Epithelial cell of esophagus (primary cell): ENCODE measurements around the gene MS4A10.

Experiments used
- DNase-seq: peaks from one replicate; pipeline ENCODE4 v3.0.0; 2010; ENCODE audit warnings: low read depth
- H3K4me3 ChIP-seq: 2 replicates; pipeline ENCODE4 v1.5.1; 2011; ENCODE audit warnings: mild to moderate bottlenecking, low read length, control low read depth
- TF ChIP-seq, protein P1 (sequence below): IDR thresholded peaks from 2 replicates; pipeline ENCODE4 v1.5.1; 2011; ENCODE audit warnings: low read depth, mild to moderate bottlenecking, low read length, control low read depth, inconsistent platforms; ENCODE audit not compliant: insufficient read depth; ENCODE audit errors: missing control alignments

Gene MS4A10

DNA sequence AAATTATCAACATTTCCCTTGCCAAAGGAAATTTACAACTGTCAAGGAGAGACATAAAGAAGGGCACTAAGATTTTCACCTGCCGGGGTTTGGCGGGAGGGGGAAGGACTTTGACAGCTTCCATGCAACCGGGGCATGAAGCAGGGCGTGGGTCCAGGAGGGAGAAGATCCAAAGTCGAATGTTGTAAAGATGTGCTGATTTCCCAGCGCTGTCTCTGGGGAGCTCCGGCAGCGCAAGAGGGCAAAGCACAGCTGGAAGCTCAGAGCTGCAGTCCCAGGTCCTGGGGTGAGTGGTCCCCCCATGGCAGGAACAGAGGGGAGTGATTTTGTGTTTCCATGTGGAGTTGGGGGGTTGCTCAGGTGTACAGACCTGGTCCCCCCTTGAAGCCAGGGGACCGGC, at the start of gene MS4A10:
TSS of gene MS4A10 (plus strand) at position 198 of the 400 bp plus-strand sequence. CDS start 5,003 bp downstream, outside the sequence.
- TF ChIP-seq, protein P1, sequence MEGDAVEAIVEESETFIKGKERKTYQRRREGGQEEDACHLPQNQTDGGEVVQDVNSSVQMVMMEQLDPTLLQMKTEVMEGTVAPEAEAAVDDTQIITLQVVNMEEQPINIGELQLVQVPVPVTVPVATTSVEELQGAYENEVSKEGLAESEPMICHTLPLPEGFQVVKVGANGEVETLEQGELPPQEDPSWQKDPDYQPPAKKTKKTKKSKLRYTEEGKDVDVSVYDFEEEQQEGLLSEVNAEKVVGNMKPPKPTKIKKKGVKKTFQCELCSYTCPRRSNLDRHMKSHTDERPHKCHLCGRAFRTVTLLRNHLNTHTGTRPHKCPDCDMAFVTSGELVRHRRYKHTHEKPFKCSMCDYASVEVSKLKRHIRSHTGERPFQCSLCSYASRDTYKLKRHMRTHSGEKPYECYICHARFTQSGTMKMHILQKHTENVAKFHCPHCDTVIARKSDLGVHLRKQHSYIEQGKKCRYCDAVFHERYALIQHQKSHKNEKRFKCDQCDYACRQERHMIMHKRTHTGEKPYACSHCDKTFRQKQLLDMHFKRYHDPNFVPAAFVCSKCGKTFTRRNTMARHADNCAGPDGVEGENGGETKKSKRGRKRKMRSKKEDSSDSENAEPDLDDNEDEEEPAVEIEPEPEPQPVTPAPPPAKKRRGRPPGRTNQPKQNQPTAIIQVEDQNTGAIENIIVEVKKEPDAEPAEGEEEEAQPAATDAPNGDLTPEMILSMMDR: no peak
- no peak for DNase-seq
- H3K4me3 ChIP-seq: no peak within 1 kb of the TSS

GRCh38 chr11:60739114-60739513, 46.0 kb upstream of the MS4A10 start:
- DNase-seq: no peak
- TF ChIP-seq, protein P1: no peak
- H3K4me3 ChIP-seq: no peak overlapping the region

DNA sequence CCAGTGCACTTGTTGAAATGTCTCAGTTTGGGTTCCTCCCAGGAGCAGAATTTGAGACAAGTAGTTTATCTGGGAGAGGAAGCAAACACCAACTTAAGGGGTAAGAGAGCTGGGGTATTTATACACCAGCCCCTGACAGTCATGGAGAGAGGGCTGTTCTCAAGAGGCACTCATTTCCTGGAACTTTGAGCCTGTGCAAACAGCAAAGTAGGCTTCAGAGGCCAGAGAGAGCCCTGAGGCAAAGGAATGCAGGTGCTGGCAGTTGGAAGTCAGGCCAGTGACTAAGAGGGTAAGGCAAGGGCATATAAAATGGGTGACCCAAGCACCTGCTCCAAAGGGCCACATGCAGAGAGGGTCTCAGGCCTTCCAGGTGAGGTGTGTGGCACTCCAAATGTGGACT, 44.6 kb upstream of the MS4A10 start:
- TF ChIP-seq, protein P1: no peak
- DNase-seq: no peak
- no peak overlapping the region for H3K4me3 ChIP-seq

GRCh38 chr11:60741421-60741820, 43.7 kb upstream of the MS4A10 start:
- no peak overlapping the region for H3K4me3 ChIP-seq
- TF ChIP-seq, protein P1: no peak
- DNase-seq: no peak

DNA sequence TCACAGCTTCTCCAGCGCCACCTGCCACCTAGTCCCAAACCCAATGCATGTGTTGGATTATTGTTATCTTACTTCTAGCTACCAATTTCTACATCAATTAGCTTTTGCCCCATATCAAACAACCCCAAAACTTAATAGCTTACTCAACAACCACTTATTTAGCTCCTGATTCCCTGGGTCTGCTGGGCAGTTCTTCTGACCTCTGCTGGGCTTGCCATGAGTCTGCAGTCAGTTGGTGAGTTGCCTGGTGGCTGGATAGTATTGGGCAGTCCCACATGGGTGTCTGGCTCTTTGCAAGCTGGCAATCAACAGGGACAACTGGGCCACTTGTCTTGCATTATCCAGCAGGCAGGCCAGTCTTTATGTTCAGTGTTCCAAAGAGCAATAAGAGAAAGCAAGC, 42.1 kb upstream of the MS4A10 start:
- no peak overlapping the region for H3K4me3 ChIP-seq
- no peak for DNase-seq
- TF ChIP-seq, protein P1: no peak

GRCh38 chr11:60744114-60744513, 41.0 kb upstream of the MS4A10 start:
- TF ChIP-seq, protein P1: no peak

DNA sequence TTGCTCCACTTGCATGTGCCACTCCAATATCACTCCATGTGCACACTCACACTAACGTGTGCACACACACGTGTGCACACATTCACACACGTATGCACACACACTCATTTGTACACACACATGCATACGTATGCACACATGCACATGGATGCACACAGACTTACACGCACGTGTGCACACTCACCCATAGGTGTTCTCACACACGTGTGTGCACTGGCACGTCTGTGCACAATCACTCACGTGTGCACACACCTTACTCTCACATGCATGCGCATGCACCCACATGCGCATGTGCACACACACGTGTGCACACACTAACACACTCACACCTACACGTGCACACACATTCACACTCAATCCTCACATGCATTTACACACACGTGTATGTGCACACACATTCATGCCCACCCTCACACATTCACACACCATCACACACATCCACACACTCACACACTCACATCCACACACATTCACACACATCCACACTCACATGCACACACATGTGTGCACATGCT, 37.7 kb upstream of the MS4A10 start:
- TF ChIP-seq, protein P1: no peak
- H3K4me3 ChIP-seq: no peak overlapping the region
- no peak for DNase-seq

More at GRCh38 chr11:60744114-60744513, 41.0 kb upstream of the MS4A10 start:
- H3K4me3 ChIP-seq: no peak overlapping the region
- DNase-seq: no peak
